DND-41 (cell line): ENCODE data around the gene CTSA.
"Not testable (repeated sequence)": the region's sequence is repeated elsewhere in the genome, so short reads cannot be mapped to it uniquely, and the experiment has no call there.

ENCODE experiments used
- ATAC-seq: fragments of 200-7000 bp; cut with Tn5 transposase; 3 replicates; pipeline ENCODE4 v1.9.1; 2021; ENCODE audit warnings: low read depth; ENCODE audit not compliant: insufficient read depth
- DNase-seq: peaks from one replicate; pipeline ENCODE4 v3.0.0-alpha.2; 2020
- H2AFZ ChIP-seq: 2 replicates; pipeline ENCODE4 v1.6.0; 2012; ENCODE audit warnings: low read depth, low read length
- H3K27ac ChIP-seq: 2 replicates; pipeline ENCODE4 v1.5.1; 2012; ENCODE audit warnings: low read length, inconsistent platforms
- H3K27me3 ChIP-seq: fragments of 200-600 bp; sonication (generic); 2 replicates; pipeline ENCODE4 v1.6.0; 2012; ENCODE audit warnings: low read length, mild to moderate bottlenecking, inconsistent platforms; ENCODE audit not compliant: insufficient read depth, poor library complexity
- H3K36me3 ChIP-seq: 2 replicates; pipeline ENCODE4 v1.5.1; 2012; ENCODE audit warnings: low read length, inconsistent platforms; ENCODE audit not compliant: insufficient read depth
- H3K4me1 ChIP-seq: 2 replicates; pipeline ENCODE4 v1.5.1; 2012; ENCODE audit warnings: mild to moderate bottlenecking, low read length; ENCODE audit not compliant: insufficient read depth
- H3K4me2 ChIP-seq: 2 replicates; pipeline ENCODE4 v1.6.0; 2012; ENCODE audit warnings: mild to moderate bottlenecking, moderate library complexity, low read length, inconsistent platforms; ENCODE audit not compliant: insufficient read depth
- H3K4me3 ChIP-seq, 2 experiments: fragments of 200-600 bp in 1 of 2; shearing (Covaris generic) in 1 of 2; 2 replicates each; pipeline ENCODE4 v1.5.1; 2012 to 2016; ENCODE audit warnings: inconsistent platforms in 2 of 2, low read length in 2 of 2, mild to moderate bottlenecking in 2 of 2, low read depth in 1 of 2, moderate library complexity in 1 of 2
- H3K79me2 ChIP-seq: 2 replicates; pipeline ENCODE4 v1.6.0; 2012; ENCODE audit warnings: low read length, inconsistent platforms; ENCODE audit not compliant: insufficient read depth
- H3K9ac ChIP-seq: 2 replicates; pipeline ENCODE4 v1.6.0; 2012; ENCODE audit warnings: low read depth, mild to moderate bottlenecking, inconsistent platforms, low read length, moderate library complexity
- H3K9me3 ChIP-seq: 2 replicates; pipeline ENCODE4 v1.5.1; 2012; ENCODE audit warnings: low read length, moderate library complexity, mild to moderate bottlenecking, inconsistent platforms; ENCODE audit not compliant: insufficient read depth, severe bottlenecking
- H4K20me1 ChIP-seq: 2 replicates; pipeline ENCODE4 v1.6.0; 2012; ENCODE audit warnings: low read length; ENCODE audit not compliant: insufficient read depth
- EZH2 ChIP-seq: IDR thresholded peaks from 3 replicates; pipeline ENCODE4 v1.6.1; 2012; ENCODE audit warnings: borderline replicate concordance, low read depth, mild to moderate bottlenecking, moderate library complexity, low read length, inconsistent platforms; ENCODE audit not compliant: severe bottlenecking
- TF ChIP-seq, protein P1 (sequence below): IDR thresholded peaks from 2 replicates; pipeline ENCODE4 v1.5.1; 2012; ENCODE audit warnings: borderline replicate concordance, low read length, moderate library complexity, mild to moderate bottlenecking; ENCODE audit not compliant: poor library complexity, severe bottlenecking; ENCODE audit errors: extremely low read depth

The CTSA gene

GRCh38 chr20:45899046-45899835 lies 8.1 kb downstream of the CTSA start:
- DNase-seq (no peak), ATAC-seq (no peak; the same call in 2 of the 3 replicates)
- no peaks in the 10 kb centered on the region for H4K20me1 ChIP-seq
- H3K36me3 ChIP-seq, result peaks cover 29% of the 10 kb centered on the region
- H3K79me2 ChIP-seq, result no peaks in the 10 kb centered on the region
- no peaks in the 10 kb centered on the region for H3K27me3 ChIP-seq
- no peak overlapping the region for H3K9ac ChIP-seq
- H2AFZ ChIP-seq, result no peak overlapping the region
- H3K27ac ChIP-seq, result no peak overlapping the region
- TF ChIP-seq EZH2, result no peak
- TF ChIP-seq, protein P1, sequence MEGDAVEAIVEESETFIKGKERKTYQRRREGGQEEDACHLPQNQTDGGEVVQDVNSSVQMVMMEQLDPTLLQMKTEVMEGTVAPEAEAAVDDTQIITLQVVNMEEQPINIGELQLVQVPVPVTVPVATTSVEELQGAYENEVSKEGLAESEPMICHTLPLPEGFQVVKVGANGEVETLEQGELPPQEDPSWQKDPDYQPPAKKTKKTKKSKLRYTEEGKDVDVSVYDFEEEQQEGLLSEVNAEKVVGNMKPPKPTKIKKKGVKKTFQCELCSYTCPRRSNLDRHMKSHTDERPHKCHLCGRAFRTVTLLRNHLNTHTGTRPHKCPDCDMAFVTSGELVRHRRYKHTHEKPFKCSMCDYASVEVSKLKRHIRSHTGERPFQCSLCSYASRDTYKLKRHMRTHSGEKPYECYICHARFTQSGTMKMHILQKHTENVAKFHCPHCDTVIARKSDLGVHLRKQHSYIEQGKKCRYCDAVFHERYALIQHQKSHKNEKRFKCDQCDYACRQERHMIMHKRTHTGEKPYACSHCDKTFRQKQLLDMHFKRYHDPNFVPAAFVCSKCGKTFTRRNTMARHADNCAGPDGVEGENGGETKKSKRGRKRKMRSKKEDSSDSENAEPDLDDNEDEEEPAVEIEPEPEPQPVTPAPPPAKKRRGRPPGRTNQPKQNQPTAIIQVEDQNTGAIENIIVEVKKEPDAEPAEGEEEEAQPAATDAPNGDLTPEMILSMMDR, result no peak
- H3K4me2 ChIP-seq, result no peak overlapping the region
- no peaks in the 10 kb centered on the region for H3K9me3 ChIP-seq
- H3K4me1 ChIP-seq, result no peaks in the 10 kb centered on the region
- H3K4me3 ChIP-seq, result no peak overlapping the region

DNA sequence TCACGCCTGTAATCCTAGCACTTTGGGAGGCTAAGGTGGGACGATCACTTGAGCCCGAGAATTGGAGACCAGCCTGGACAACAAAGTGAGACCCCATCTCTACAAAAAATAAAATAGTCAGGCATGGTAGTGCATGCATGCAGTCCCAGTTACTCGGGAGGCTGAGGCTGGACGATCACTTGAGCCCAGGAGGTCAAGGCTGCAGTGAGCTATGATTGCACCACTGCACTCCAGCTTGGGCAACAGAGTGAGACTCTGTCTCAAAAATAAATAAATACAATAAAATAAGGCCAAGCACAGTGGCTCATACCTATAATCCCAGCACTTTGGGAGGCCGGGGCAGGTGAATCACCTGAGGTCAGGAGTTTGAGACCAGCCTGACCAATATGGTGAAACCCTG lies 10.2 kb downstream of the CTSA start:
- H3K36me3 ChIP-seq, result peaks cover 21% of the 10 kb centered on the region
- not testable (repeated sequence) for ATAC-seq, H3K79me2 ChIP-seq, H3K4me2 ChIP-seq, H2AFZ ChIP-seq, H3K9ac ChIP-seq, H3K4me1 ChIP-seq, DNase-seq, H3K4me3 ChIP-seq, H4K20me1 ChIP-seq, H3K9me3 ChIP-seq, H3K27me3 ChIP-seq, H3K27ac ChIP-seq

- no peak overlapping the region for H2AFZ ChIP-seq
- no peak for DNase-seq
- no peaks in the 10 kb centered on the region for H4K20me1 ChIP-seq
- no peak overlapping the region for H3K4me2 ChIP-seq
- no peak for ATAC-seq
- H3K9me3 ChIP-seq, result no peaks in the 10 kb centered on the region
- peaks cover 13% of the 10 kb centered on the region for H3K36me3 ChIP-seq
- H3K79me2 ChIP-seq, result no peaks in the 10 kb centered on the region
- no peak overlapping the region for H3K9ac ChIP-seq
- no peaks in the 10 kb centered on the region for H3K27me3 ChIP-seq
- no peak overlapping the region for H3K27ac ChIP-seq
- no peak for TF ChIP-seq EZH2
- TF ChIP-seq, protein P1, result no peak
- no peaks in the 10 kb centered on the region for H3K4me1 ChIP-seq
- H3K4me3 ChIP-seq, result no peak overlapping the region
These were observed 11.1 kb downstream of the CTSA start for GRCh38 chr20:45902199-45902701.

DNA sequence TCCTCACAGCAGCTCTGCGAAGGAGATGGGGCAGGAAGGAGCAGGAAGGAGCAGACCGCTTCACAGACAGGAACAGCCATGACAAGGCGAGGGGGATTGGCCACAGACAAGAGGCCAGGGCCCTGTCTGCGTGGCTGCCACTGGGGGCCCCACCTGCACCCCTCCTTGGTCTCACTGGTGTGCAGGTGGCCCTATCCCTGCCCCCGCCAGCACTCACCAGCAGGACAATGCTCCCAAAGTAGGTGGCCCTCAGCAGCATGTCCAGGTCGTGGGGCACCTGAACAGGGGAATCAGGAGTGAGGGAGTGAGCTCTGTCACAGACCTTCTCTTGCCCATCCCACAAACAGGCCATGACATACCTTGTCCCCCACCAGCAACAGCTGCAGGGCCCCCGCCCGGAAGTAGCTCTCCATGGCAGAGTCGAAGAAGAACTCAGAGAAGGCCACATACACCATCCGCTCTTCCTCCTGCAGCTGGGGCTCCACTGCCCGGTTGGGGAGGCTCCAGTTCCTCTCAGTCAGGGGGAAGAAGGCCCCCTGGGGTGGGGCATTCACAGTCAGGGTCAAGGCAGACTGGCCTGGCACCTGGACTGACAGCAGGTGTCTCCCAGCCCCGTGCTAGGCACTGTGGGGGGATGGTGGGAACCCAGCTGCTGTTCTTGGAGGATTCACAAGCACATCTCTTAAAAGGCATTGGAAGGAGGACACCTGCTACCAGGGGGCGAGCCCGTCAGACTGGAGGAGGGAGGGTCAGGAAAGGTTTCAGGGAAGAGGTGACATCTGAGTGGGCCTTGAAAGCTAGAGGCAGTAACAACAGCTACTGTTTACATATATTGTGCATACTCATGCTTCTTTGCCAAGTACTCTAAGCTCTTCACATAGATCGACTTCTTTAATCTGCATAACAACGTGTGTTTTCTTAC lies 13.7 kb downstream of the CTSA start:
- Histone ChIP-seq H3K27me3 (no peaks in the 10 kb centered on the region), H3K79me2 (no peaks in the 10 kb centered on the region), H3K9ac (no peak overlapping the region), H3K27ac (no peak overlapping the region), H4K20me1 (no peaks in the 10 kb centered on the region), H3K4me3 (no peak overlapping the region), H3K4me2 (no peak overlapping the region), H3K36me3 (no peaks in the 10 kb centered on the region), H3K4me1 (no peaks in the 10 kb centered on the region), H3K9me3 (no peaks in the 10 kb centered on the region), H2AFZ (no peak overlapping the region)
- DNase-seq (no peak), ATAC-seq (no peak)
- TF ChIP-seq EZH2, result no peak
- TF ChIP-seq, protein P1, result no peak
